HUES6 (cell line): ENCODE measurements around the gene AKAP17A.
"Not testable (repeated sequence)": the region's sequence is repeated elsewhere in the genome, so short reads cannot be mapped to it uniquely, and the experiment has no call there.

Experiments
- H3K27ac ChIP-seq: 2 replicates; pipeline ENCODE4 v1.7.0; 2013; ENCODE audit warnings: low read depth, mild to moderate bottlenecking, low read length, inconsistent platforms
- H3K27me3 ChIP-seq: 2 replicates; pipeline ENCODE4 v1.6.1; 2013; ENCODE audit warnings: low read length; ENCODE audit not compliant: control insufficient read depth, insufficient read depth
- H3K36me3 ChIP-seq: 2 replicates; pipeline ENCODE4 v1.6.1; 2013; ENCODE audit warnings: low read length; ENCODE audit not compliant: control insufficient read depth, insufficient read depth
- H3K4me1 ChIP-seq: 2 replicates; pipeline ENCODE4 v1.6.1; 2013; ENCODE audit warnings: low read length; ENCODE audit not compliant: control insufficient read depth, insufficient read depth
- H3K4me3 ChIP-seq: 2 replicates; pipeline ENCODE4 v1.5.1; 2013; ENCODE audit warnings: low read depth, low read length
- H3K9ac ChIP-seq: one replicate; pipeline ENCODE4 v1.6.1; 2013; ENCODE audit warnings: mild to moderate bottlenecking, low read length
- H3K9me3 ChIP-seq: 2 replicates; pipeline ENCODE4 v1.6.1; 2013; ENCODE audit warnings: low read depth, low read length; ENCODE audit not compliant: control insufficient read depth, insufficient read depth

The AKAP17A gene

GRCh38 chrX:1610736-1611135 lies 19.3 kb downstream of the AKAP17A start:
- H3K4me3 ChIP-seq, result no peak overlapping the region
- H3K9me3 ChIP-seq, result no peaks in the 10 kb centered on the region
- H3K27ac ChIP-seq, result no peak overlapping the region
- H3K9ac ChIP-seq, result no peak overlapping the region
- H3K27me3 ChIP-seq, result no peaks in the 10 kb centered on the region
- H3K36me3 ChIP-seq, result no peaks in the 10 kb centered on the region
- H3K4me1 ChIP-seq, result peaks cover 4% of the 10 kb centered on the region

GRCh38 chrX:1612641-1613286 lies 21.4 kb downstream of the AKAP17A start:
- Histone ChIP-seq H3K9ac (no peak overlapping the region), H3K27me3 (no peaks in the 10 kb centered on the region), H3K27ac (no peak overlapping the region), H3K4me1 (peaks cover 4% of the 10 kb centered on the region), H3K36me3 (no peaks in the 10 kb centered on the region), H3K9me3 (no peaks in the 10 kb centered on the region), H3K4me3 (no peak overlapping the region)

DNA sequence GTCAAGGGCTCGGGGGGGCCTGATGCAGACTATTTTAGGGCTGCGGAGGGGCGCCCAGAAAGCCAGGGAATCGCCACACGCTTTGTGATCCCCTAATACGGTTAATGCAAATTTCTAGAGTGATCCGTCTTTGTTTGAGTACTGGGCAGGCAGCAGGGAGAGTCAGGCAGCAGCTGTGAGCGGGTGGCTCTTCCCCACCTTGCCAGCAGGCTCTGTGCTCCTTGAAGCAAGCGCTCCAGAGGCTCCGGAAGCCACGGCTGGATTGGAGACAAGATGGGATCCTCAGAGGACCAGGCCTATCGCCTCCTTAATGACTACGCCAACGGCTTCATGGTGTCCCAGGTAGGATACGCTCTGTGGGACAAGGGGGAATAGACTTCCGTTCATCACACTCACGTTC lies 23.5 kb downstream of the AKAP17A start, which contains the start of gene ASMT:
ASMT (plus strand) TSS at position 133 of the 400 bp plus-strand sequence; CDS start at position 274, 141 bp downstream.
- H3K36me3 ChIP-seq, result no peaks in the 10 kb centered on the region
- no peaks in the 10 kb centered on the region for H3K27me3 ChIP-seq
- no peak within 1 kb of the TSS for H3K27ac ChIP-seq
- H3K9me3 ChIP-seq, result no peaks in the 10 kb centered on the region
- peaks cover 4% of the 10 kb centered on the region for H3K4me1 ChIP-seq
- H3K4me3 ChIP-seq, result no peak within 1 kb of the TSS
- no peak within 1 kb of the TSS for H3K9ac ChIP-seq

- H3K27me3 ChIP-seq, result no peaks in the 10 kb centered on the region
- H3K36me3 ChIP-seq, result no peaks in the 10 kb centered on the region
- H3K4me3 ChIP-seq, result no peak overlapping the region
- H3K27ac ChIP-seq, result no peak overlapping the region
- H3K4me1 ChIP-seq, result peaks cover 4% of the 10 kb centered on the region
- no peak overlapping the region for H3K9ac ChIP-seq
- no peaks in the 10 kb centered on the region for H3K9me3 ChIP-seq
Measured at GRCh38 chrX:1618689-1619088, 27.3 kb downstream of the AKAP17A start.

GRCh38 chrX:1623691-1624090 lies 32.3 kb downstream of the AKAP17A start:
- Histone ChIP-seq H3K9ac (no peak overlapping the region), H3K9me3 (no peaks in the 10 kb centered on the region), H3K4me3 (no peak overlapping the region), H3K27ac (no peak overlapping the region), H3K36me3 (no peaks in the 10 kb centered on the region), H3K27me3 (no peaks in the 10 kb centered on the region), H3K4me1 (no peaks in the 10 kb centered on the region)

- not testable (repeated sequence) for H3K27me3 ChIP-seq, H3K9me3 ChIP-seq, H3K36me3 ChIP-seq, H3K4me1 ChIP-seq, H3K27ac ChIP-seq, H3K9ac ChIP-seq, H3K4me3 ChIP-seq
Measured at GRCh38 chrX:1624158-1624860, 32.9 kb downstream of the AKAP17A start.

DNA sequence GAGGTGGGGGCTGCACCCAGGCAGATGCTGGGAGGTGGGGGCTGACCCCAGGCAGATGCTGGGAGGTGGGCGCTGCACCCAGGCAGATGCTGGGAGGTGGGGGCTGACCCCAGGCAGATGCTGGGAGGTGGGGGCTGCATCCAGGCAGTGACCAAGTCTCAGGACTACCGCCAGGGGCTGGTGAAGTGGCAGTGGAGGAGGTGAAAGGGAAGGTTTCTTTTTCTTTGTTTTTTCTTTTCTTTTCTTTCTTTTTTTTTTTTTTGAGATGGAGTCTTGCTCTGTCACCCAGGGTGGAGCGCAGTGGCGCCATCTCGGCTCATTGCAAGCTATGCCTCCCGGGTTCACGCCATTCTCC lies 33.4 kb downstream of the AKAP17A start:
- H3K27ac ChIP-seq, H3K4me3 ChIP-seq, H3K9me3 ChIP-seq, H3K4me1 ChIP-seq, H3K9ac ChIP-seq, H3K36me3 ChIP-seq, H3K27me3 ChIP-seq: not testable (repeated sequence)

DNA sequence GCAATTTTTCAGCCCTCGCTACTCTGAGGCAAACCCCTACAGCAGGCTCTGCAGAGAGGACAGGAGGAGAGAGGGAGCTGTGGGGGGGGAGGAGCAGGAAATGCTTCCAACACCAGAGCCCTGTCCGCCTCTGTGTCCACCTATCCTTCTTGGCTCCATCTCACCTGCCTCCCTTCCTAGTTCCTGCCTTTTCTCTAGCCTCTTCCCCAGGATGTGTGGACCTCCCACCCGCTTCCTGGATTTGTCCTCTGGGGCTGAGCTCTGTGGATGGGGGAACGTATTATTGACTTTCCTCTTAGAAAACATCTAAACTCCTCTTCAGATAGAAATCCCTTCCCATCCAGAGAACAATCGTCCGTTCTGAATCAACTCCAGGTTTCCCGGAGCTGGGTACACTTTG lies 37.8 kb downstream of the AKAP17A start:
- no peaks in the 10 kb centered on the region for H3K36me3 ChIP-seq
- no peak overlapping the region for H3K9ac ChIP-seq
- H3K27ac ChIP-seq, result no peak overlapping the region
- no peak overlapping the region for H3K4me3 ChIP-seq
- H3K4me1 ChIP-seq, result no peaks in the 10 kb centered on the region
- H3K27me3 ChIP-seq, result no peaks in the 10 kb centered on the region
- no peaks in the 10 kb centered on the region; the same call in 1 of the 2 replicates for H3K9me3 ChIP-seq

DNA sequence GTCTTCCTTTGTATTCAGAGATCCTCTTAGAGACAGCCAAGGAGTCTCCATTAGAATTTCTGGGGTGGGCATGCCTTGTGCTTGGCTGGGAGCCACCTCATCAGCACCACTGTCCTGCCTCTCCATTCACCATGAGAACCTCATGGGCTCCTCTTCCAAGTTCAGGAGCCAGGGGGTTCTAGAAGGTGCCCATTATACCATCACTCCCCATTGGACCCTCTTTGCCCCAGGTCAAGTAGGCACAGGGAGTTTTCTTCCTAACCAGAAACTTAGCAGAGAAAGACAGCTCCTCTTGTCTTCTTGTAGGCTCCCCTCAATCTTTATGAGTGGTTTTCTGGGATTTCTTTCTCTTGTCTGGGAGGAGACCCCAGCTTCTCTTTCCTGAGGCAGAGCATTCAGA lies 54.6 kb downstream of the AKAP17A start:
- H3K4me3 ChIP-seq, result no peak overlapping the region
- H3K4me1 ChIP-seq, result peaks cover 3% of the 10 kb centered on the region; the same call in 1 of the 2 replicates
- peaks cover 27% of the 10 kb centered on the region for H3K9me3 ChIP-seq
- H3K27me3 ChIP-seq, result no peaks in the 10 kb centered on the region
- H3K9ac ChIP-seq, result no peak overlapping the region
- no peaks in the 10 kb centered on the region for H3K36me3 ChIP-seq
- H3K27ac ChIP-seq, result no peak overlapping the region

DNA sequence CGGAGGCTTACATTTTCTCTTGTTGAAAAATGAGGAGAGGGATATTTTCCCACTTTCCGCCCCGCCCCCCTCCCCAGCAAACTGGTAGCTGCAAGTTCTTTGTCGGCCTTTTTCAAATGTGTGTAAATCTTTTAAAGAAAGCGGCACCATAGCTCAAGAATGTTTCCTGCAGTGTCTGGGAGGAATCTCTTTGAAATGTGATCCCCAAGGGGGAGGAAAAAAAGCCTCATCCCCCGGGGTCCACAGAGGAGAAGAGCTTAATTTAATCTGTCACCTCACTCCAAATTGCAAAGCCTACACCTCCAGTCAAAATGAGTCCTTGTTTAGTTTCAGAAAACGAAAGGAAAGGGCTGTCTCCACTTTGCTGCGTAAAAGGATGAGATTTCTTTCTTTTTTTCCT lies 58.2 kb downstream of the AKAP17A start:
- peak overlapping the region; percentile 74 for H3K9ac ChIP-seq
- H3K4me3 ChIP-seq, result peak overlapping the region; percentile 24; the same call in 1 of the 2 replicates
- H3K4me1 ChIP-seq, result peaks cover 3% of the 10 kb centered on the region; the same call in 1 of the 2 replicates
- H3K27me3 ChIP-seq, result no peaks in the 10 kb centered on the region
- H3K36me3 ChIP-seq, result no peaks in the 10 kb centered on the region
- peak overlapping the region; percentile 74; the same call in 1 of the 2 replicates for H3K27ac ChIP-seq
- peaks cover 14% of the 10 kb centered on the region for H3K9me3 ChIP-seq
